ENCODE results near the gene KCNIP2. TPM values are rescaled to one million over a fixed set of nuclear protein-coding genes. Genes with fewer than 3 reads are reported as not detected.

KCNIP2 gene
- total and polyA plus RNA-seq, 2 of the 13 experiments (the other 11 are each of a cell fraction or from before 2014, with no cell fraction given): 0.42 to 0.70 TPM

DNA sequence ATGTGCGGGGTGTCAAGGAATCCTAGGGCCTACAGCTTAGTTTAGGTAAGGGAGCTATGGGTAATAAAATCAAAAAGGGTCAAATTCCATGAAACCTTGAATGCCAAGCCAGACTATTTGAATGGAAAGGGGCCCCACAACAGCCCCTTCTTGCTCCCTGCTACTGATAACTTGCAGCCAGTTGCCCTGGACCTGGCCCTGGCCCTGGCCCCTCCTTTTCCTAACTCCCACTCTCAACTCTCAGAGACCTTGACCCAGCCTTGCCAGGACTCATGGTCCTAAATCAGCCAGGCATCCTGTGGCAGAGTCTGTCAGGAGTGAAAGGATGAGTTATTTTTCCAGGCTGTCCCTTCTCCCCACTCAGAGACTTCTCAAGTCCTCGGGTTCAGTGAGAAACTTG, 5.9 kb downstream of the KCNIP2 start:
- Histone ChIP-seq H3K36me3 (replicated peaks in 1 of 2; ENCODE audit: control insufficient read depth in 1 of 2, insufficient read depth in 2 of 2, low read length in 2 of 2) (no peaks in the 10 kb centered on the region), H3K27ac (ENCODE audit: extremely low read length, insufficient read depth, low read length) (no peak overlapping the region), H4K20me1 (ENCODE audit: insufficient read depth, low read length) (peaks cover 16% of the 10 kb centered on the region; the same call in 1 of the 2 replicates), H3K4me2 (ENCODE audit: low read depth, low read length) (no peak overlapping the region), H3K9ac (ENCODE audit: insufficient read depth, low read depth, low read length) (no peak overlapping the region), H3K4me1 (ENCODE audit: insufficient read depth, low read length) (peaks cover 33% of the 10 kb centered on the region), H2AFZ (ENCODE audit: low read length) (no peak overlapping the region), H3K27me3 (ENCODE audit: control insufficient read depth in 1 of 2, insufficient read depth in 2 of 2, low read length in 2 of 2) (no peaks in the 10 kb centered on the region), H3K79me2 (ENCODE audit: insufficient read depth, low read length) (no peaks in the 10 kb centered on the region), H3K9me3 (ENCODE audit: low read length) (no peaks in the 10 kb centered on the region), H3K4me3 (replicated peaks in 1 of 3; ENCODE audit: insufficient read depth in 1 of 3, low read depth in 2 of 3, low read length in 3 of 3) (no peak overlapping the region)
- FAIRE-seq: no peak
- ChIA-PET POLR2A (no interaction called here), CTCF (ENCODE audit: low intra/inter-chr PET ratio, low total read pairs) (no interaction called here)
- intact Hi-C loops (cut with micrococcal nuclease; ENCODE audit: unreplicated experiment) (loop anchor here (2.0 kb wide), 1 partner anchor 19 kb away; the partner anchor contains the start of gene OGA), in situ Hi-C loops (cut with HindIII; ENCODE audit: extremely low pct_ligation_motif_present, low pct_unique_long_range_greater_than_20kb) (no loop called here)
- peak; percentile 36 for ATAC-seq
- no TSS peak for BruUV-seq (replicated peaks)
- WGBS (ENCODE audit: low lambda C conversion rate): 44% methylated on average over 2 of the region's 2 CpGs
- DNase-seq (ENCODE audit: low spot score): peak; percentile 13
- TF ChIP-seq POLR2AphosphoS2 (IDR thresholded peaks at IDR 0.05; ENCODE audit: low read depth, low read length): no peak
- no peak for TF ChIP-seq EP300 (IDR thresholded peaks at IDR 0.05; ENCODE audit: low read depth in 2 of 2, low read length in 2 of 2)
- TF ChIP-seq EP300 (CRISPR knock-in tag; IDR thresholded peaks at IDR 0.05; ENCODE audit: borderline replicate concordance): no peak
- no peak for TF ChIP-seq ZNF432 (CRISPR knock-in tag; IDR thresholded peaks at IDR 0.05; ENCODE audit: borderline replicate concordance)
- TF ChIP-seq RXRB (CRISPR knock-in tag; IDR thresholded peaks at IDR 0.05; ENCODE audit: borderline replicate concordance): peak; percentile 38; the same call in 1 of the 2 replicates
- TF ChIP-seq, protein P1, sequence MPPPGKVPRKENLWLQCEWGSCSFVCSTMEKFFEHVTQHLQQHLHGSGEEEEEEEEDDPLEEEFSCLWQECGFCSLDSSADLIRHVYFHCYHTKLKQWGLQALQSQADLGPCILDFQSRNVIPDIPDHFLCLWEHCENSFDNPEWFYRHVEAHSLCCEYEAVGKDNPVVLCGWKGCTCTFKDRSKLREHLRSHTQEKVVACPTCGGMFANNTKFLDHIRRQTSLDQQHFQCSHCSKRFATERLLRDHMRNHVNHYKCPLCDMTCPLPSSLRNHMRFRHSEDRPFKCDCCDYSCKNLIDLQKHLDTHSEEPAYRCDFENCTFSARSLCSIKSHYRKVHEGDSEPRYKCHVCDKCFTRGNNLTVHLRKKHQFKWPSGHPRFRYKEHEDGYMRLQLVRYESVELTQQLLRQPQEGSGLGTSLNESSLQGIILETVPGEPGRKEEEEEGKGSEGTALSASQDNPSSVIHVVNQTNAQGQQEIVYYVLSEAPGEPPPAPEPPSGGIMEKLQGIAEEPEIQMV (CRISPR knock-in tag; IDR thresholded peaks at IDR 0.05; ENCODE audit: low read depth): no peak
- no peak for TF ChIP-seq NKX3-1 (CRISPR knock-in tag; IDR thresholded peaks at IDR 0.05)
- peak; percentile 65; the same call in 1 of the 2 replicates for TF ChIP-seq RARA (CRISPR knock-in tag; IDR thresholded peaks at IDR 0.05)
- no peak for TF ChIP-seq POGZ (CRISPR knock-in tag; IDR thresholded peaks at IDR 0.05)
- TF ChIP-seq ZBTB8A (CRISPR knock-in tag; IDR thresholded peaks at IDR 0.05; ENCODE audit: borderline replicate concordance, low read depth): no peak
- no peak for TF ChIP-seq ZFP62 (CRISPR knock-in tag; IDR thresholded peaks at IDR 0.05)
- TF ChIP-seq POLR2A (IDR thresholded peaks at IDR 0.05; ENCODE audit: insufficient read depth in 1 of 2, low read depth in 2 of 2, low read length in 2 of 2): no peak
- TF ChIP-seq, protein P2, sequence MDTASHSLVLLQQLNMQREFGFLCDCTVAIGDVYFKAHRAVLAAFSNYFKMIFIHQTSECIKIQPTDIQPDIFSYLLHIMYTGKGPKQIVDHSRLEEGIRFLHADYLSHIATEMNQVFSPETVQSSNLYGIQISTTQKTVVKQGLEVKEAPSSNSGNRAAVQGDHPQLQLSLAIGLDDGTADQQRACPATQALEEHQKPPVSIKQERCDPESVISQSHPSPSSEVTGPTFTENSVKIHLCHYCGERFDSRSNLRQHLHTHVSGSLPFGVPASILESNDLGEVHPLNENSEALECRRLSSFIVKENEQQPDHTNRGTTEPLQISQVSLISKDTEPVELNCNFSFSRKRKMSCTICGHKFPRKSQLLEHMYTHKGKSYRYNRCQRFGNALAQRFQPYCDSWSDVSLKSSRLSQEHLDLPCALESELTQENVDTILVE (CRISPR knock-in tag; IDR thresholded peaks at IDR 0.05): no peak
- no peak for TF ChIP-seq ZNF124 (CRISPR knock-in tag; IDR thresholded peaks at IDR 0.05)
- TF ChIP-seq, protein P3, sequence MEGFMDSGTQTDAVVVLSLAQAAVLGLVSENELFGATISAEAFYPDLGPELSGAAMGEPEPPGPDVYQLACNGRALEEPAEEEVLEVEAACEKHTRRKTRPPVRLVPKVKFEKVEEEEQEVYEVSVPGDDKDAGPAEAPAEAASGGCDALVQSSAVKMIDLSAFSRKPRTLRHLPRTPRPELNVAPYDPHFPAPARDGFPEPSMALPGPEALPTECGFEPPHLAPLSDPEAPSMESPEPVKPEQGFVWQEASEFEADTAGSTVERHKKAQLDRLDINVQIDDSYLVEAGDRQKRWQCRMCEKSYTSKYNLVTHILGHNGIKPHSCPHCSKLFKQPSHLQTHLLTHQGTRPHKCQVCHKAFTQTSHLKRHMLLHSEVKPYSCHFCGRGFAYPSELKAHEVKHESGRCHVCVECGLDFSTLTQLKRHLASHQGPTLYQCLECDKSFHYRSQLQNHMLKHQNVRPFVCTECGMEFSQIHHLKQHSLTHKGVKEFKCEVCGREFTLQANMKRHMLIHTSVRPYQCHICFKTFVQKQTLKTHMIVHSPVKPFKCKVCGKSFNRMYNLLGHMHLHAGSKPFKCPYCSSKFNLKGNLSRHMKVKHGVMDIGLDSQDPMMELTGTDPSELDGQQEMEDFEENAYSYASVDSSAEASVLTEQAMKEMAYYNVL (CRISPR knock-in tag; IDR thresholded peaks at IDR 0.05; ENCODE audit: borderline replicate concordance): no peak
- TF ChIP-seq ZNF274 (CRISPR knock-in tag; IDR thresholded peaks at IDR 0.05): no peak
- no peak for TF ChIP-seq ZNF816 (CRISPR knock-in tag; IDR thresholded peaks at IDR 0.05; ENCODE audit: borderline replicate concordance)
- TF ChIP-seq, protein P4, sequence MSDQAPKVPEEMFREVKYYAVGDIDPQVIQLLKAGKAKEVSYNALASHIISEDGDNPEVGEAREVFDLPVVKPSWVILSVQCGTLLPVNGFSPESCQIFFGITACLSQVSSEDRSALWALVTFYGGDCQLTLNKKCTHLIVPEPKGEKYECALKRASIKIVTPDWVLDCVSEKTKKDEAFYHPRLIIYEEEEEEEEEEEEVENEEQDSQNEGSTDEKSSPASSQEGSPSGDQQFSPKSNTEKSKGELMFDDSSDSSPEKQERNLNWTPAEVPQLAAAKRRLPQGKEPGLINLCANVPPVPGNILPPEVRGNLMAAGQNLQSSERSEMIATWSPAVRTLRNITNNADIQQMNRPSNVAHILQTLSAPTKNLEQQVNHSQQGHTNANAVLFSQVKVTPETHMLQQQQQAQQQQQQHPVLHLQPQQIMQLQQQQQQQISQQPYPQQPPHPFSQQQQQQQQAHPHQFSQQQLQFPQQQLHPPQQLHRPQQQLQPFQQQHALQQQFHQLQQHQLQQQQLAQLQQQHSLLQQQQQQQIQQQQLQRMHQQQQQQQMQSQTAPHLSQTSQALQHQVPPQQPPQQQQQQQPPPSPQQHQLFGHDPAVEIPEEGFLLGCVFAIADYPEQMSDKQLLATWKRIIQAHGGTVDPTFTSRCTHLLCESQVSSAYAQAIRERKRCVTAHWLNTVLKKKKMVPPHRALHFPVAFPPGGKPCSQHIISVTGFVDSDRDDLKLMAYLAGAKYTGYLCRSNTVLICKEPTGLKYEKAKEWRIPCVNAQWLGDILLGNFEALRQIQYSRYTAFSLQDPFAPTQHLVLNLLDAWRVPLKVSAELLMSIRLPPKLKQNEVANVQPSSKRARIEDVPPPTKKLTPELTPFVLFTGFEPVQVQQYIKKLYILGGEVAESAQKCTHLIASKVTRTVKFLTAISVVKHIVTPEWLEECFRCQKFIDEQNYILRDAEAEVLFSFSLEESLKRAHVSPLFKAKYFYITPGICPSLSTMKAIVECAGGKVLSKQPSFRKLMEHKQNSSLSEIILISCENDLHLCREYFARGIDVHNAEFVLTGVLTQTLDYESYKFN (CRISPR knock-in tag; conservative IDR thresholded peaks at IDR 0.05): 0 out of 2 replicates have a peak, but pooled peaks have one; percentile 32
